B cell (primary cell): Measurements from ENCODE around the gene NCOA4. TPM values are rescaled to one million over a fixed set of nuclear protein-coding genes. Genes with fewer than 3 reads are reported as not detected.
A peak's percentile ranks its signal among the peaks of the same experiment; 100 is the strongest.

Source experiments
- ATAC-seq: fragments of 200-7000 bp; cut with Tn5 transposase; one replicate; pipeline ENCODE4 v1.10.0; 2021; ENCODE audit warnings: low read depth, mild to moderate bottlenecking, moderate number of reproducible peaks, moderate library complexity
- CTCF ChIA-PET: fragments of 350-600 bp; sonication (Branson Sonifier 250); formaldehyde crosslinking; loops from one replicate; lab custom pipeline; 2021; ENCODE audit warnings: antibody characterized with exemption, inconsistent platforms; lab: Charles Lee
- POLR2A ChIA-PET: fragments of 350-600 bp; sonication (Branson Sonifier 250); formaldehyde crosslinking; loops from one replicate; lab custom pipeline; 2021; ENCODE audit warnings: antibody characterized with exemption; lab: Charles Lee
- DNase-seq: peaks from one replicate; pipeline ENCODE4 v3.0.0; 2013
- H2AFZ ChIP-seq: 2 replicates; pipeline ENCODE4 v1.6.1; 2012; ENCODE audit warnings: mild to moderate bottlenecking, low read depth, low read length; ENCODE audit not compliant: insufficient read depth, poor library complexity, severe bottlenecking
- H3K27ac ChIP-seq, 2 donors: 1 replicate in 1 of 2; 2 replicates in 1 of 2; pipeline ENCODE4 v1.5.1; 2012 to 2013; ENCODE audit warnings: low read length in 2 of 2, mild to moderate bottlenecking in 2 of 2, moderate library complexity in 1 of 2
- H3K27me3 ChIP-seq, 4 experiments: fragments of 200-600 bp in 1 of 4; sonication (generic) in 1 of 4; replicated peaks in 1 of 4; 1 replicate in 2 of 4; 2 replicates in 2 of 4; pipeline versions ENCODE4 v1.6.1 to v1.7.0; 2013 to 2016; ENCODE audit warnings: low read length in 3 of 4, mild to moderate bottlenecking in 2 of 4, mixed read lengths in 1 of 4, moderate library complexity in 1 of 4; ENCODE audit not compliant: insufficient read depth in 4 of 4, control insufficient read depth in 3 of 4; ENCODE audit errors: control extremely low read depth in 1 of 4
- H3K36me3 ChIP-seq, 2 experiments: replicated peaks in 1 of 2; 1 replicate in 1 of 2; 2 replicates in 1 of 2; pipeline versions ENCODE4 v1.6.1 to v1.7.1; 2013; ENCODE audit warnings: low read length in 1 of 2; ENCODE audit not compliant: insufficient read depth in 2 of 2, control insufficient read depth in 1 of 2; ENCODE audit errors: control extremely low read depth in 1 of 2, extremely low read depth in 1 of 2
- H3K4me1 ChIP-seq, 2 donors: fragments of 200-600 bp in 1 of 2; sonication (generic) in 1 of 2; 1 replicate in 1 of 2; 2 replicates in 1 of 2; pipeline versions ENCODE4 v1.5.1 to v1.6.1; 2013 to 2017; ENCODE audit warnings: low read length in 2 of 2; ENCODE audit not compliant: control insufficient read depth in 2 of 2, insufficient read depth in 2 of 2
- H3K4me2 ChIP-seq: replicated peaks from 2 replicates; pipeline ENCODE3; 2012; ENCODE audit warnings: mild to moderate bottlenecking, low read depth, low read length; ENCODE audit not compliant: poor library complexity, severe bottlenecking
- H3K4me3 ChIP-seq, 5 experiments: fragments of 200-600 bp in 1 of 5; sonication (generic) in 1 of 5; 1 replicate in 3 of 5; 2 replicates in 2 of 5; pipeline versions ENCODE4 v1.5.1 to v1.7.0; 2011 to 2016; ENCODE audit warnings: low read length in 4 of 5, mild to moderate bottlenecking in 4 of 5, low read depth in 2 of 5, control low read depth in 1 of 5, moderate library complexity in 1 of 5; ENCODE audit not compliant: insufficient read depth in 1 of 5; ENCODE audit errors: control extremely low read depth in 1 of 5, extremely low read depth in 1 of 5
- H3K79me2 ChIP-seq: fragments of 200-600 bp; sonication (generic); one replicate; pipeline ENCODE4 v1.6.0; 2016; ENCODE audit warnings: low read length; ENCODE audit not compliant: control insufficient read depth, insufficient read depth
- H3K9ac ChIP-seq: fragments of 200-600 bp; sonication (generic); 2 replicates; pipeline ENCODE4 v1.6.1; 2017; ENCODE audit warnings: mild to moderate bottlenecking, low read length, moderate library complexity
- H3K9me3 ChIP-seq, 3 donors: one replicate each; pipeline versions ENCODE4 v1.6.1 to v1.7.1; 2013; ENCODE audit warnings: low read length in 2 of 3; ENCODE audit not compliant: control insufficient read depth in 2 of 3, insufficient read depth in 1 of 3; ENCODE audit errors: control extremely low read depth in 1 of 3
- H4K20me1 ChIP-seq: 2 replicates; pipeline ENCODE4 v1.6.0; 2012; ENCODE audit warnings: mild to moderate bottlenecking, low read length; ENCODE audit not compliant: insufficient read depth, control insufficient read depth, poor library complexity, severe bottlenecking
- H3K27ac Mint-ChIP-seq: one replicate; pipeline ENCODE4 v1.8.0; 2021; ENCODE audit warnings: mixed read lengths
- H3K27me3 Mint-ChIP-seq: one replicate; pipeline ENCODE4 v1.8.0; 2021; ENCODE audit warnings: mixed read lengths
- H3K4me1 Mint-ChIP-seq: one replicate; pipeline ENCODE4 v1.8.0; 2021; ENCODE audit warnings: mixed read lengths
- H3K4me3 Mint-ChIP-seq: one replicate; pipeline ENCODE4 v1.8.0; 2021; ENCODE audit warnings: mixed read lengths
- H3K9me3 Mint-ChIP-seq: one replicate; pipeline ENCODE4 v1.8.0; 2022; ENCODE audit warnings: mixed read lengths; ENCODE audit not compliant: insufficient read depth
- CTCF ChIP-seq: fragments of 200-600 bp; IDR thresholded peaks from one replicate; pipeline ENCODE4 v1.8.0; 2022; ENCODE audit warnings: antibody characterized with exemption, mild to moderate bottlenecking
- EZH2 ChIP-seq: IDR thresholded peaks from 2 replicates; pipeline ENCODE4 v1.6.1; 2012; ENCODE audit warnings: borderline replicate concordance, low read depth, mild to moderate bottlenecking, moderate library complexity, low read length; ENCODE audit not compliant: insufficient read depth, poor library complexity, severe bottlenecking
- WGBS: methylation state at CpG from one replicate; pipeline ENCODE4 v1.1.5; 2013; ENCODE audit warnings: missing lambda C conversion rate; ENCODE audit not compliant: insufficient coverage; 5-methylcytosine and 5-hydroxymethylcytosine counted together
- intact Hi-C: fragments of 100-400 bp; cut with micrococcal nuclease; formaldehyde crosslinking; loops from one replicate; pipeline ENCODE4 v1.10.0; 2022
- polyA plus RNA-seq: library from polyadenylated mRNA; depleted of rRNA; stranded (reverse); fragments of >200 nt; gene quantifications from 2 replicates; pipeline ENCODE4 v1.2.3, GENCODE V29; 2012
- total RNA-seq, 2 donors: library from RNA; stranded (reverse); fragments of 120-200 nt in 1 of 2; gene quantifications; 1 replicate in 1 of 2; 2 replicates in 1 of 2; pipeline versions ENCODE4 v1.2.3 to v1.2.4, GENCODE V29; 2013 to 2022

The NCOA4 gene
- total and polyA plus RNA-seq, 2 donors (not counting 1 experiment from before 2014, with no cell fraction given) = 27.1 to 69.7 TPM

- Histone ChIP-seq H3K27me3 (no peaks in the 10 kb centered on the region), H3K79me2 (peaks cover 59% of the 10 kb centered on the region), H3K36me3 (peaks cover 0 to 15% of the 10 kb centered on the region in 2 experiments), H3K4me2 (peak overlapping the region; percentile 88), H3K9ac (peak overlapping the region; percentile 96), H4K20me1 (peaks cover 58% of the 10 kb centered on the region), H2AFZ (peak overlapping the region; percentile 81), H3K4me3 (peak overlapping the region; percentile 57 to 97 (median 96)), H3K4me1 (peaks cover 26 to 38% of the 10 kb centered on the region in 2 donors), H3K27ac (peak overlapping the region; percentile 80 to 97), H3K9me3 (no peaks in the 10 kb centered on the region)
- DNase-seq (no peak), ATAC-seq (no peak)
- H3K4me1 Mint-ChIP-seq = peaks cover 51% of the 10 kb centered on the region
- no peaks in the 10 kb centered on the region for H3K9me3 Mint-ChIP-seq
- TF ChIP-seq EZH2 (no peak), CTCF (no peak)
- peak overlapping the region; percentile 91 for H3K27ac Mint-ChIP-seq
- CTCF ChIA-PET = interaction anchor here (0.7 to 3.2 kb wide), 9 partner anchors 10 to 794 kb away, joined by 3 to 20 read pairs (median 4); no protein-coding TSS in a partner anchor
- POLR2A ChIA-PET = interaction anchor here (0.8 kb wide), 1 partner anchor 779 kb away, joined by 3 read pairs; no protein-coding TSS in a partner anchor
- 51% methylated on average over 2 of the region's 6 CpGs for WGBS
- no peaks in the 10 kb centered on the region for H3K27me3 Mint-ChIP-seq
- intact Hi-C loops = loop anchor here (1.0 to 5.0 kb wide), 7 partner anchors 57 to 779 kb away; partner anchors contain the start of gene TIMM23
- peak overlapping the region; percentile 95 for H3K4me3 Mint-ChIP-seq
These were observed 877 bp downstream of the NCOA4 start for GRCh38 chr10:46029461-46030030.
